NB4 (cell line): ENCODE results near the gene UPK3B.
"Not testable (repeated sequence)": the region's sequence is repeated elsewhere in the genome, so short reads cannot be mapped to it uniquely, and the experiment has no call there.

Experiments used
- CTCF ChIP-seq: IDR thresholded peaks from one replicate; pipeline ENCODE4 v1.5.1; 2012; ENCODE audit warnings: low read depth, low read length
- MYC ChIP-seq: IDR thresholded peaks from 2 replicates; pipeline ENCODE4 v1.6.1; 2011; ENCODE audit warnings: low read depth, low read length
- POLR2A ChIP-seq: IDR thresholded peaks from 2 replicates; pipeline ENCODE4 v1.6.1; 2011; ENCODE audit warnings: mild to moderate bottlenecking; ENCODE audit not compliant: insufficient read length; ENCODE audit errors: extremely low read depth
- TF ChIP-seq, protein P1 (sequence below): IDR thresholded peaks from 2 replicates; pipeline ENCODE4 v1.6.1; 2011; ENCODE audit warnings: low read depth, low read length

DNA sequence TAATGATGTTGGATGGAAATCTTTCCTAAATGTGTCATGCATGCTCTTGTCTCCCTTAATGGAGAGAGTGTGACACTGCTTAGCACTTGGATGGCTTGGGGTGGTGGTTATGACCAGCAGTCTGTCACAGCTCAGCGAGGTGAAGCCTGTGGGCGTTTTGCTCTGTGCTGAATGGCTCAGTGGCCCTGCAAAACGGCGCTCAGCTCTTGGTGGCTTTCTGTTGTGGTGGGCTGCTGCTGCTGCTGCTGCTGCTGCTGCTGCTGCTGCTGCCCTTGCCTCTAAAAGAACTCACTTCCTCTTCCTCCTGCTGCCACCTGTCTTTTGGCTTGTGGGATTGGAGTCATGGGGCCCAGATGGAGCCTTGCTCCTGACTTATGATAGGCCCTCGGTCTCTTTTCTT is 23.7 kb upstream of the UPK3B start:
- TF ChIP-seq CTCF, POLR2A, MYC: not testable (repeated sequence)
- TF ChIP-seq, protein P1, sequence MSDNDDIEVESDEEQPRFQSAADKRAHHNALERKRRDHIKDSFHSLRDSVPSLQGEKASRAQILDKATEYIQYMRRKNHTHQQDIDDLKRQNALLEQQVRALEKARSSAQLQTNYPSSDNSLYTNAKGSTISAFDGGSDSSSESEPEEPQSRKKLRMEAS, result not testable (repeated sequence)
